Measurements from ENCODE around the gene KDM2A.
"Not testable (repeated sequence)": the region's sequence is repeated elsewhere in the genome, so short reads cannot be mapped to it uniquely, and the experiment has no call there.

KDM2A gene

DNA sequence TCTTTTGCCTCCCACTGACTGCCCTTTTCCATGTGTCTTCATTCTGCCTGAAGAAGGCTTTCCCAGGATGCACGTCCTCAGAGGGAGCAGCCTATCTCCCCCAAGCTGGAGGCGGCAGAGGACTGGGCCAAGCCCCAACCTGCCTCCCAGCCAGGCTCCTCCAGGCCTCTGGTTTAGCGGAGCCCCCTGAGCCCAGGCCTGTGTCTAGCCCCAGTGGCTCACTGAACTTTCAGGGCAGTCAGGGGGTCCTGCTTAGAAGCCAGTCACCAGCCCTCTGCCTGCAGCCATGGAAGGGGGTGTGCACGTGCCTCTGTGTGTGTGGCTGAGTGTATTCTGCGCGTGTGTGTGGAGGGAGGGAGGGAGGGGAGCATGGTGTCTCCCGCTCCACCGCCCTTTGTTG is 136.8 kb downstream of the KDM2A start:
- DNase-seq (ENCODE audit: low read depth) = no peak
- H3K4me3 ChIP-seq (ENCODE audit: low read depth, low read length) = no peak overlapping the region
- TF ChIP-seq MAX (IDR thresholded peaks at IDR 0.05; ENCODE audit: low read depth, low read length) (no peak), MYC (IDR thresholded peaks at IDR 0.05; ENCODE audit: low read depth, low read length) (no peak), CTCF (IDR thresholded peaks at IDR 0.05; ENCODE audit: low read depth, low read length) (no peak), POLR2A (IDR thresholded peaks at IDR 0.05; ENCODE audit: extremely low read depth, insufficient read length) (no peak)

GRCh38 chr11:67256477-67257135 is 137.5 kb downstream of the KDM2A start:
- no peak overlapping the region for H3K4me3 ChIP-seq (ENCODE audit: low read depth, low read length)
- DNase-seq (ENCODE audit: low read depth) = no peak
- TF ChIP-seq MAX (IDR thresholded peaks at IDR 0.05; ENCODE audit: low read depth, low read length) (no peak), CTCF (IDR thresholded peaks at IDR 0.05; ENCODE audit: low read depth, low read length) (no peak), POLR2A (IDR thresholded peaks at IDR 0.05; ENCODE audit: extremely low read depth, insufficient read length) (no peak), MYC (IDR thresholded peaks at IDR 0.05; ENCODE audit: low read depth, low read length) (no peak)

GRCh38 chr11:67260406-67260805 is 141.3 kb downstream of the KDM2A start:
- no peak for TF ChIP-seq CTCF (IDR thresholded peaks at IDR 0.05; ENCODE audit: low read depth, low read length)
- no peak for TF ChIP-seq MAX (IDR thresholded peaks at IDR 0.05; ENCODE audit: low read depth, low read length)
- no peak for TF ChIP-seq MYC (IDR thresholded peaks at IDR 0.05; ENCODE audit: low read depth, low read length)
- no peak for DNase-seq (ENCODE audit: low read depth)
- H3K4me3 ChIP-seq (ENCODE audit: low read depth, low read length) = no peak overlapping the region

DNA sequence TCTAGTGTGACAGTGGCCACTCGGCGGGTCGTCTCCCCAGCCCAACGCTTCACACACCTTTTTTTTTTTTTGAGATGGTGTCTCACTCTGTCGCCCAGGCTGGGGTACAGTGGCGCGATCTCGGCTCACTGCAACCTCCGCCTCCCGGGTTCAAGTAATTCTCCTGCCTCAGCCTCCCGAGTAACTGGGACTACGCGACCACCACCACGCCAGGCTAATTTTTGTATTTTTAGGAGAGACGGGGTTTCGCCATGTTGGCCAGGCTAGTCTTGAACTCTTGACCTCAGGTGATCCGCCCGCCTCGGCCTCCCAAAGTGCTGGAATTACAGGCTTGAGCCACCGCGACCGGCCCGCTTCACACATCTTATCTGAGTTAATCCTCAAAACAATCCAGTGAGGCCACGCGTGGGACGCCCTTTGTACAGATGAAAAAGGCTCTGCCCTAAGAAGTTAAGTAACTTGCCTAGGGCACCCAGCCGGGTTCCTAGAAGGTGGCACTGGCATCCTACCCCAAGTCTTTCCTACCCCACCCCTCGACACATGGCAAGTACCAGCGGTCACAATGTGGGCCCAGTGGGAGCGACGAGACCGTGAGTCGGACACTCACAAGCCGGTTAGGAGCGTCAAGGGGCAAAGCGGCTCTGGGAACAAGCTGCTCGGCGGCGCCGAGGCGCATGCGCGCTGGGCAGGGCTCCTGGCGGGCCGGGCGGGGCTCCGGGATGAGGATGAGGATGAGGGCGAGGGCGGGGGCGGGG is 142.0 kb downstream of the KDM2A start:
- not testable (repeated sequence) for DNase-seq (ENCODE audit: low read depth); H3K4me3 ChIP-seq (ENCODE audit: low read depth, low read length)

DNA sequence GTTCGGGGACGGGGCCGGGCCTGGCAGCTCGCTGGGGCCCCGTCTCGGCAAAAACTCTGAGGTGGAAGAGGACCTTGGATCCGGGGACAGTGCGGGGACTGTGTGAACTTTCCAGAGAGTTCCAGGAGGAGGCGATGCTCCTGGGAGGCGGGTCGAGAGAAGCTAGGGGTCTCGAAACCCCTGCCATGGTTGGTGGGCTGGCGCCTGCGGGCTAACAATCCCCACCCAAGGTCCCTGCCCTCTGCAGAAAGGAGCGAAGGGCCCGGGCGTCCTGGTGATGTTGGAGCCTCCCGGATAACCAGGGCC is 142.5 kb downstream of the KDM2A start:
- H3K4me3 ChIP-seq (ENCODE audit: low read depth, low read length) = no peak overlapping the region
- TF ChIP-seq CTCF (IDR thresholded peaks at IDR 0.05; ENCODE audit: low read depth, low read length) = no peak
- no peak for TF ChIP-seq POLR2A (IDR thresholded peaks at IDR 0.05; ENCODE audit: extremely low read depth, insufficient read length)
- TF ChIP-seq MYC (IDR thresholded peaks at IDR 0.05; ENCODE audit: low read depth, low read length) = no peak
- no peak for TF ChIP-seq MAX (IDR thresholded peaks at IDR 0.05; ENCODE audit: low read depth, low read length)
- DNase-seq (ENCODE audit: low read depth) = no peak

- no peak for DNase-seq (ENCODE audit: low read depth)
- TF ChIP-seq MYC (IDR thresholded peaks at IDR 0.05; ENCODE audit: low read depth, low read length) (no peak), CTCF (IDR thresholded peaks at IDR 0.05; ENCODE audit: low read depth, low read length) (no peak), POLR2A (IDR thresholded peaks at IDR 0.05; ENCODE audit: extremely low read depth, insufficient read length) (no peak), MAX (IDR thresholded peaks at IDR 0.05; ENCODE audit: low read depth, low read length) (peak; percentile 30; the same call in 1 of the 2 replicates)
- no peak overlapping the region for H3K4me3 ChIP-seq (ENCODE audit: low read depth, low read length)
Observed at GRCh38 chr11:67261946-67262681, 143.1 kb downstream of the KDM2A start.

Measured in NB4 (cell line).